Liver (tissue), 9 donors: ENCODE results near the gene SH2D3C. TPM values are rescaled to one million over a fixed set of nuclear protein-coding genes. Genes with fewer than 3 reads are reported as not detected.

ENCODE experiments used
- DNase-seq: peaks from one replicate; pipeline ENCODE4 v3.0.0-alpha.2; 2017; ENCODE audit warnings: low spot score
- H3K27ac ChIP-seq, 2 donors: one replicate each; pipeline ENCODE4 v1.7.0; 2013; ENCODE audit warnings: inconsistent platforms in 2 of 2, low read length in 2 of 2, control low read depth in 1 of 2, low read depth in 1 of 2, mild to moderate bottlenecking in 1 of 2
- H3K27me3 ChIP-seq, 4 donors: one replicate each; pipeline versions ENCODE4 v1.6.1 to v1.7.0; 2013; ENCODE audit warnings: low read length in 3 of 4, inconsistent platforms in 1 of 4, mild to moderate bottlenecking in 1 of 4, moderate library complexity in 1 of 4; ENCODE audit not compliant: control insufficient read depth in 4 of 4, insufficient read depth in 4 of 4
- H3K36me3 ChIP-seq, 4 donors: one replicate each; pipeline versions ENCODE4 v1.6.1 to v1.7.0; 2013; ENCODE audit warnings: low read length in 3 of 4, mild to moderate bottlenecking in 3 of 4, low read depth in 1 of 4, moderate library complexity in 1 of 4; ENCODE audit not compliant: control insufficient read depth in 4 of 4, insufficient read depth in 3 of 4
- H3K4me1 ChIP-seq, 4 donors: one replicate each; pipeline versions ENCODE4 v1.6.1 to v1.7.0; 2013; ENCODE audit warnings: low read length in 3 of 4, mild to moderate bottlenecking in 3 of 4, moderate library complexity in 1 of 4; ENCODE audit not compliant: control insufficient read depth in 4 of 4, insufficient read depth in 4 of 4
- H3K4me3 ChIP-seq, 3 donors: one replicate each; pipeline versions ENCODE4 v1.6.1 to v1.7.0; 2013; ENCODE audit warnings: low read length in 3 of 3, control low read depth in 1 of 3, low read depth in 1 of 3, mild to moderate bottlenecking in 1 of 3
- H3K9ac ChIP-seq, 2 donors: one replicate each; pipeline ENCODE4 v1.7.0; 2013; ENCODE audit warnings: low read length in 2 of 2, mild to moderate bottlenecking in 2 of 2, moderate library complexity in 2 of 2, control low read depth in 1 of 2, low read depth in 1 of 2
- H3K9me3 ChIP-seq, 4 donors: one replicate each; pipeline versions ENCODE4 v1.6.1 to v1.7.0; 2013; ENCODE audit warnings: low read length in 3 of 4; ENCODE audit not compliant: control insufficient read depth in 4 of 4
- EGR1 ChIP-seq, 2 donors: IDR thresholded peaks; 2 replicates each; pipeline ENCODE4 v1.6.1; 2016 to 2018; ENCODE audit warnings: antibody characterized with exemption in 2 of 2, low read depth in 2 of 2
- FOXA1 ChIP-seq: IDR thresholded peaks from 2 replicates; pipeline ENCODE4 v1.6.1; 2016; ENCODE audit warnings: antibody characterized with exemption
- GABPA ChIP-seq, 2 donors: IDR thresholded peaks in 1 of 2; conservative IDR thresholded peaks in 1 of 2; 2 replicates each; pipeline ENCODE4 v1.6.1; 2016; ENCODE audit warnings: antibody characterized with exemption in 2 of 2, mild to moderate bottlenecking in 1 of 2, moderate library complexity in 1 of 2
- HNF4A ChIP-seq, 2 donors: conservative IDR thresholded peaks; 2 replicates each; pipeline ENCODE4 v1.6.1; 2016; ENCODE audit warnings: antibody characterized with exemption in 2 of 2, mild to moderate bottlenecking in 2 of 2
- HNF4G ChIP-seq: IDR thresholded peaks from 2 replicates; pipeline ENCODE4 v1.6.1; 2016; ENCODE audit warnings: antibody characterized with exemption
- JUND ChIP-seq, 2 donors: IDR thresholded peaks; 2 replicates each; pipeline ENCODE4 v1.6.1; 2016; ENCODE audit warnings: antibody characterized with exemption in 2 of 2
- NR2F2 ChIP-seq: IDR thresholded peaks from 2 replicates; pipeline ENCODE4 v1.6.1; 2016; ENCODE audit warnings: antibody characterized with exemption
- RXRA ChIP-seq, 2 donors: IDR thresholded peaks; 2 replicates each; pipeline ENCODE4 v1.6.1; 2017 to 2018; ENCODE audit warnings: antibody characterized with exemption in 2 of 2, mild to moderate bottlenecking in 1 of 2
- SP1 ChIP-seq: IDR thresholded peaks from 2 replicates; pipeline ENCODE4 v1.6.1; 2018; ENCODE audit warnings: antibody characterized with exemption, mild to moderate bottlenecking
- YY1 ChIP-seq: IDR thresholded peaks from 2 replicates; pipeline ENCODE4 v1.6.1; 2016; ENCODE audit warnings: antibody characterized with exemption, mild to moderate bottlenecking
- WGBS: extraction: QIAGEN DNeasy Blood & Tissue Kit; methylation state at CpG from one replicate; pipeline ENCODE4 v1.1.7; 2013; 5-methylcytosine and 5-hydroxymethylcytosine counted together
- polyA plus RNA-seq, 2 donors: library from polyadenylated mRNA; stranded (reverse) in 1 of 2; unstranded in 1 of 2; fragments of 200-250 nt in 1 of 2; fragments of >200 nt in 1 of 2; fragmentation: Nextera tagmentation in 1 of 2; extraction: Ambion mirVana in 1 of 2; gene quantifications; one replicate each; pipeline versions ENCODE4 v1.2.1 to v1.2.3, GENCODE V29; 2013 to 2015
- total RNA-seq, 2 donors: library from RNA; depleted of rRNA; stranded (reverse); fragments of >200 nt; gene quantifications; one replicate each; pipeline ENCODE4 v1.2.3, GENCODE V29; 2014
- TF ChIP-seq, protein P1 (sequence below): IDR thresholded peaks from 2 replicates; pipeline ENCODE4 v1.6.1; 2016; ENCODE audit warnings: antibody characterized with exemption, mild to moderate bottlenecking
- TF ChIP-seq, protein P2 (sequence below): IDR thresholded peaks from 2 replicates; pipeline ENCODE4 v1.6.1; 2016; ENCODE audit warnings: antibody characterized with exemption
- TF ChIP-seq, protein P3 (sequence below): fragments of 150-350 bp; IDR thresholded peaks from 2 replicates; pipeline ENCODE4 v1.5.1; 2017; ENCODE audit warnings: improper control_type of control experiment, low read depth, low read length; ENCODE audit not compliant: missing input control
- TF ChIP-seq, protein P4 (sequence below): IDR thresholded peaks from 2 replicates; pipeline ENCODE4 v1.6.1; 2016; ENCODE audit warnings: antibody characterized with exemption
- donor health status: healthy.
- donor health status: healthy.
- donor health status: healthy.
- donor health status: healthy.
- donor health status: healthy.

SH2D3C gene
- total and polyA plus RNA-seq, 4 donors, result 2.2 to 5.1 (median 3.9) TPM

DNA sequence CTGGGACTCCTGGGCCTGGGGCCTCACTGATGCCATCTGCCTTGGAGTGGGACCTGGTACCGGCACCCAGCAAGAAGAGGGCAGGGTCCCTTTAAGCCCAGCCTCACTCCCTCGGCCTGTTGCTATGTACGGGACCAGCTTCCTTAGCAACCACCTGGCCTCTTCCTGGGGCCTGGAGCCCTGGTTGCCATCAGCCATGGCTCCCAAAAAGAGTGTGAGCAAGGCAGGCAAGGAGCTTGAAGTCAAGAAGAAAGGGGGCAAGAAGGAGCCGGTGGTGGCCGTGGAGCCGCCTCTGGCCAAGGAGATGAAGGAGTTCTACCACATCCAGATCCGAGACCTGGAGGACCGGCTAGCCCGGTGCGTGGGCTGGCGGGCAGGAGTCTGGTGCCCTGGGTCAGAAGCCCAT lies 71.6 kb downstream of the SH2D3C start, which contains the start of gene CFAP157:
Gene CFAP157 (plus strand): TSS at position 153 of the 406 bp plus-strand sequence. CDS start 44 bp downstream, at position 197.
- Histone ChIP-seq H3K36me3 (no peaks in the 10 kb centered on the region), H3K27me3 (no peaks in the 10 kb centered on the region), H3K9me3 (no peaks in the 10 kb centered on the region), H3K27ac (no peak within 1 kb of the TSS), H3K4me1 (no peaks in the 10 kb centered on the region), H3K4me3 (no peak within 1 kb of the TSS), H3K9ac (no peak within 1 kb of the TSS)
- TF ChIP-seq, protein P1, sequence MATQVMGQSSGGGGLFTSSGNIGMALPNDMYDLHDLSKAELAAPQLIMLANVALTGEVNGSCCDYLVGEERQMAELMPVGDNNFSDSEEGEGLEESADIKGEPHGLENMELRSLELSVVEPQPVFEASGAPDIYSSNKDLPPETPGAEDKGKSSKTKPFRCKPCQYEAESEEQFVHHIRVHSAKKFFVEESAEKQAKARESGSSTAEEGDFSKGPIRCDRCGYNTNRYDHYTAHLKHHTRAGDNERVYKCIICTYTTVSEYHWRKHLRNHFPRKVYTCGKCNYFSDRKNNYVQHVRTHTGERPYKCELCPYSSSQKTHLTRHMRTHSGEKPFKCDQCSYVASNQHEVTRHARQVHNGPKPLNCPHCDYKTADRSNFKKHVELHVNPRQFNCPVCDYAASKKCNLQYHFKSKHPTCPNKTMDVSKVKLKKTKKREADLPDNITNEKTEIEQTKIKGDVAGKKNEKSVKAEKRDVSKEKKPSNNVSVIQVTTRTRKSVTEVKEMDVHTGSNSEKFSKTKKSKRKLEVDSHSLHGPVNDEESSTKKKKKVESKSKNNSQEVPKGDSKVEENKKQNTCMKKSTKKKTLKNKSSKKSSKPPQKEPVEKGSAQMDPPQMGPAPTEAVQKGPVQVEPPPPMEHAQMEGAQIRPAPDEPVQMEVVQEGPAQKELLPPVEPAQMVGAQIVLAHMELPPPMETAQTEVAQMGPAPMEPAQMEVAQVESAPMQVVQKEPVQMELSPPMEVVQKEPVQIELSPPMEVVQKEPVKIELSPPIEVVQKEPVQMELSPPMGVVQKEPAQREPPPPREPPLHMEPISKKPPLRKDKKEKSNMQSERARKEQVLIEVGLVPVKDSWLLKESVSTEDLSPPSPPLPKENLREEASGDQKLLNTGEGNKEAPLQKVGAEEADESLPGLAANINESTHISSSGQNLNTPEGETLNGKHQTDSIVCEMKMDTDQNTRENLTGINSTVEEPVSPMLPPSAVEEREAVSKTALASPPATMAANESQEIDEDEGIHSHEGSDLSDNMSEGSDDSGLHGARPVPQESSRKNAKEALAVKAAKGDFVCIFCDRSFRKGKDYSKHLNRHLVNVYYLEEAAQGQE, result no peak
- TF ChIP-seq, protein P2, sequence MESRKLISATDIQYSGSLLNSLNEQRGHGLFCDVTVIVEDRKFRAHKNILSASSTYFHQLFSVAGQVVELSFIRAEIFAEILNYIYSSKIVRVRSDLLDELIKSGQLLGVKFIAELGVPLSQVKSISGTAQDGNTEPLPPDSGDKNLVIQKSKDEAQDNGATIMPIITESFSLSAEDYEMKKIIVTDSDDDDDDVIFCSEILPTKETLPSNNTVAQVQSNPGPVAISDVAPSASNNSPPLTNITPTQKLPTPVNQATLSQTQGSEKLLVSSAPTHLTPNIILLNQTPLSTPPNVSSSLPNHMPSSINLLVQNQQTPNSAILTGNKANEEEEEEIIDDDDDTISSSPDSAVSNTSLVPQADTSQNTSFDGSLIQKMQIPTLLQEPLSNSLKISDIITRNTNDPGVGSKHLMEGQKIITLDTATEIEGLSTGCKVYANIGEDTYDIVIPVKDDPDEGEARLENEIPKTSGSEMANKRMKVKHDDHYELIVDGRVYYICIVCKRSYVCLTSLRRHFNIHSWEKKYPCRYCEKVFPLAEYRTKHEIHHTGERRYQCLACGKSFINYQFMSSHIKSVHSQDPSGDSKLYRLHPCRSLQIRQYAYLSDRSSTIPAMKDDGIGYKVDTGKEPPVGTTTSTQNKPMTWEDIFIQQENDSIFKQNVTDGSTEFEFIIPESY, result no peak
- TF ChIP-seq, protein P3, sequence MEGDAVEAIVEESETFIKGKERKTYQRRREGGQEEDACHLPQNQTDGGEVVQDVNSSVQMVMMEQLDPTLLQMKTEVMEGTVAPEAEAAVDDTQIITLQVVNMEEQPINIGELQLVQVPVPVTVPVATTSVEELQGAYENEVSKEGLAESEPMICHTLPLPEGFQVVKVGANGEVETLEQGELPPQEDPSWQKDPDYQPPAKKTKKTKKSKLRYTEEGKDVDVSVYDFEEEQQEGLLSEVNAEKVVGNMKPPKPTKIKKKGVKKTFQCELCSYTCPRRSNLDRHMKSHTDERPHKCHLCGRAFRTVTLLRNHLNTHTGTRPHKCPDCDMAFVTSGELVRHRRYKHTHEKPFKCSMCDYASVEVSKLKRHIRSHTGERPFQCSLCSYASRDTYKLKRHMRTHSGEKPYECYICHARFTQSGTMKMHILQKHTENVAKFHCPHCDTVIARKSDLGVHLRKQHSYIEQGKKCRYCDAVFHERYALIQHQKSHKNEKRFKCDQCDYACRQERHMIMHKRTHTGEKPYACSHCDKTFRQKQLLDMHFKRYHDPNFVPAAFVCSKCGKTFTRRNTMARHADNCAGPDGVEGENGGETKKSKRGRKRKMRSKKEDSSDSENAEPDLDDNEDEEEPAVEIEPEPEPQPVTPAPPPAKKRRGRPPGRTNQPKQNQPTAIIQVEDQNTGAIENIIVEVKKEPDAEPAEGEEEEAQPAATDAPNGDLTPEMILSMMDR, result no peak
- TF ChIP-seq SP1, result no peak
- TF ChIP-seq FOXA1, result no peak
- no peak for TF ChIP-seq EGR1 (IDR thresholded peaks at IDR 0.05; ENCODE audit: low read depth in 2 of 2)
- TF ChIP-seq HNF4G, result no peak
- TF ChIP-seq JUND (IDR thresholded peaks at IDR 0.05), result no peak
- TF ChIP-seq NR2F2, result no peak
- TF ChIP-seq GABPA (IDR thresholded peaks at IDR 0.05 in 1 of 2, conservative IDR thresholded peaks at IDR 0.05 in 1 of 2), result no peak
- no peak for TF ChIP-seq YY1
- TF ChIP-seq RXRA (IDR thresholded peaks at IDR 0.05), result no peak
- TF ChIP-seq, protein P4, sequence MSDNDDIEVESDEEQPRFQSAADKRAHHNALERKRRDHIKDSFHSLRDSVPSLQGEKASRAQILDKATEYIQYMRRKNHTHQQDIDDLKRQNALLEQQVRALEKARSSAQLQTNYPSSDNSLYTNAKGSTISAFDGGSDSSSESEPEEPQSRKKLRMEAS, result no peak
- WGBS, result 65% methylated on average over 11 of the region's 11 CpGs
- DNase-seq, result no peak

DNA sequence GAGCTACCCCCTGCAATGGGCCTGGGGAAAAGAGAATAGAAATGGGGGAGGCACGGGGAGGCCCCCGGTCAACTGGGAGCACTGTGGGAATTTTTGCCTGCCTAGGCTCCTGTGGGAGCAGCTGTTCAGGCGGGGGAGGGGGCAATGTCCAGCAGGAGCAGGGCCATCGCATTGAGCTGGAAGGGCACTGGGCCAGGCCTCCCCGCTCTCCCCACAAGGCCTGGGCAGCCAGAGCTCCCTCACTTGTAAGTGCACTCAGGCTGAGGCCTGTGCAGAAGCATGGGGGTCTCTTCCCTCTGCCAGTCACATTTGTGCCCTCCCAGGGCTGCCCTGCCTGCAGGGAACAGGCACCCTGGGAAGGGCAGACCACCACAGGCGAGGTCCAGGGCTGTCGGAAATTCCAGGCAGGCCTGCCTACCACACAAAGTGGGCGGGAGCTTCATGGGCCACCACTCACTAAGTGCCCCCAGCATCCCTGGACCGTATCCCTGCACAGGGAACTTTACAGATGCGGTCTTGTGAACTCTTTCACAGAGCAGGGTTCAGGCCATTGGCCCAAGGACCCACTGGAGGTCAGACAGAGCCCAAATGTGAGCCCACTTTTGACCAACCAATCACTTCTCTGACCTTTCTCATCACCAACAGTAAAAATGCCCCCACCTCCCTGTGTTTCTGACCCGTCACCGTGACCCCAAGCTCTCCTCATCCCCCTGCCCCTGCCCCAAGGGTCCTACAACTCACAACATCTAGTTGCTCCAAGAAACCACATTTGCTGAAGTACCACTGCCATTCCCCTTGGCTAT lies 72.7 kb downstream of the SH2D3C start:
- no peak overlapping the region for H3K27ac ChIP-seq
- H3K4me1 ChIP-seq, result no peaks in the 10 kb centered on the region
- no peaks in the 10 kb centered on the region for H3K9me3 ChIP-seq
- H3K4me3 ChIP-seq, result no peak overlapping the region
- H3K27me3 ChIP-seq, result no peaks in the 10 kb centered on the region
- DNase-seq, result no peak
- no peaks in the 10 kb centered on the region for H3K36me3 ChIP-seq
- H3K9ac ChIP-seq, result no peak overlapping the region
- WGBS, result 86% methylated on average over 12 of the region's 12 CpGs
- no peak for TF ChIP-seq GABPA (IDR thresholded peaks at IDR 0.05 in 1 of 2, conservative IDR thresholded peaks at IDR 0.05 in 1 of 2)
- no peak for TF ChIP-seq FOXA1
- TF ChIP-seq, protein P4, result no peak
- no peak for TF ChIP-seq HNF4G
- TF ChIP-seq, protein P3, result no peak
- no peak for TF ChIP-seq NR2F2
- TF ChIP-seq, protein P2, result no peak
- TF ChIP-seq HNF4A (conservative IDR thresholded peaks at IDR 0.05), result no peak
- no peak for TF ChIP-seq SP1
